ENCODE data around the gene MED9. TPM values are rescaled to one million over a fixed set of nuclear protein-coding genes. Genes with fewer than 3 reads are reported as not detected.
A peak's percentile ranks its signal among the peaks of the same experiment; 100 is the strongest.

MED9 gene
- total RNA-seq, 3 donors from 2014 or later, result 17.9 to 23.1 (median 20.3) TPM

DNA sequence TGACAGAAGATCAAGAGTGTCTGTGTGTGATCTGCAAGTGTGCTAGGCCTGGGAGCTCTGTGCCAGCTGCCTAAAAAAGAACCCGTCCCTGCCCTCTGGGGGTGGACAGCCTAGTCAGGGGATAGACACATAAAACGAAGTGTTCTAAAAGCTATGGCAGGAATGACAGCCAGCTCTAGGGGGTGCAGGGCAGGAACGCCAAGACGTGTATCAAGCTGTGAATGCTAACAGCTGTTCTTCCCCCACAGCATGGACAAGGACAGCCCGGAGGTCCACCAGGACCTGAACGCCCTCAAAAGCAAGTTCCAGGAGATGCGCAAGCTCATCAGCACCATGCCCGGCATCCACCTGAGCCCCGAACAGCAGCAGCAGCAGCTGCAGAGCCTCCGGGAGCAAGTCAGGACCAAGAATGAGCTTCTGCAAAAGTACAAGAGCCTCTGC lies 14.3 kb downstream of the MED9 start:
- ATAC-seq (no peak), DNase-seq (peak in 1 of 3 donors; percentile 13)
- TF ChIP-seq, protein P1, sequence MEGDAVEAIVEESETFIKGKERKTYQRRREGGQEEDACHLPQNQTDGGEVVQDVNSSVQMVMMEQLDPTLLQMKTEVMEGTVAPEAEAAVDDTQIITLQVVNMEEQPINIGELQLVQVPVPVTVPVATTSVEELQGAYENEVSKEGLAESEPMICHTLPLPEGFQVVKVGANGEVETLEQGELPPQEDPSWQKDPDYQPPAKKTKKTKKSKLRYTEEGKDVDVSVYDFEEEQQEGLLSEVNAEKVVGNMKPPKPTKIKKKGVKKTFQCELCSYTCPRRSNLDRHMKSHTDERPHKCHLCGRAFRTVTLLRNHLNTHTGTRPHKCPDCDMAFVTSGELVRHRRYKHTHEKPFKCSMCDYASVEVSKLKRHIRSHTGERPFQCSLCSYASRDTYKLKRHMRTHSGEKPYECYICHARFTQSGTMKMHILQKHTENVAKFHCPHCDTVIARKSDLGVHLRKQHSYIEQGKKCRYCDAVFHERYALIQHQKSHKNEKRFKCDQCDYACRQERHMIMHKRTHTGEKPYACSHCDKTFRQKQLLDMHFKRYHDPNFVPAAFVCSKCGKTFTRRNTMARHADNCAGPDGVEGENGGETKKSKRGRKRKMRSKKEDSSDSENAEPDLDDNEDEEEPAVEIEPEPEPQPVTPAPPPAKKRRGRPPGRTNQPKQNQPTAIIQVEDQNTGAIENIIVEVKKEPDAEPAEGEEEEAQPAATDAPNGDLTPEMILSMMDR (IDR thresholded peaks at IDR 0.05), result no peak
- Histone ChIP-seq H3K4me3 (no peak overlapping the region), H3K4me1 (ENCODE audit: low read depth) (peaks cover 20% of the 10 kb centered on the region), H3K36me3 (ENCODE audit: low read depth) (no peaks in the 10 kb centered on the region), H3K9me3 (no peaks in the 10 kb centered on the region)
- intact Hi-C loops (cut with DNase I, micrococcal nuclease), result no loop called here

DNA sequence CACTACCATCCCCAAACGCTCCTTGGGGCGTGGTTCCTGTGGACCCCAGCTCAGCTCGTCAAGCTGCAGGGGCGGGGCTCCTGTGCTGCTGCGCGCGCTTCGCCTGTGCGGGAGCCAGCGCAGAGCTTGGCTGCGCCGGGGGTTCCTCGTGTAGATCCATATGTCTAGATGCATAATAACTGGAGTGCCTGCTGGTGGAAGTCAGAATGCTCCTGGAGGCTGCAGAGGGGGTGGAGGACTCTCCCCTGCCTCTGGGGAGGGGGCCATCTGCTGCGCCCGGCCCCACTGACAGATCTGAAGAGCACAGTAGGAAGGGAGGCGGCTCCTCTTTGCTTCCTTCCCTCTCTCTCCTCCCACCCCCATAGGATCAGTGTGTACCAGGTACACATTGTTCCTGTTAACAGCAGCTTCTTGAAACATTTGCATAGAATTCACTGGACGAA lies 14.8 kb downstream of the MED9 start:
- Histone ChIP-seq H3K36me3 (ENCODE audit: low read depth) (no peaks in the 10 kb centered on the region), H3K4me3 (no peak overlapping the region), H3K4me1 (ENCODE audit: low read depth) (peaks cover 20% of the 10 kb centered on the region), H3K9me3 (no peaks in the 10 kb centered on the region)
- TF ChIP-seq, protein P1 (IDR thresholded peaks at IDR 0.05), result no peak
- DNase-seq, result peak in 1 of 3 donors; percentile 27
- ATAC-seq, result no peak
- intact Hi-C loops (cut with DNase I, micrococcal nuclease), result no loop called here

DNA sequence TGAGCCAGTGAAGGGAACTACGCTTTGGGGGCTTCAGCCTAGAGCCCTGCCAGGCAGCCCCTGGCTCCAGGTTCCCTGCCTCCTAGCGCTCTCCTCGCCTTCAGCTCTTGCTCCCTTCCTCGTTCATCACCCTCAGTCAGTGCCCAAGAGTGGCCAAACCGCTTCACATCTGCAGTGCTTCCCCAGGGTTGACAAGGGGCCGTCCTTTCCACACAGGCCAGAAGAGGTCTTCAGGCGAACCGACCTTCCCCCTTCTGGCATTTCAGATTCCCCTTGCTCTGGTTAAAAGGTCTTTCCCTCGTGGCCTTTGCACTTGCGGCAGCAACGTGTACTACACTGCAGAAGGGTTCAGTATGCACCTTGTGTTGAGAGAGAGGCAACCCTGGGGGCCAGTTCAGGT lies 15.3 kb downstream of the MED9 start:
- peak in 1 of 3 donors; percentile 14 for DNase-seq
- Histone ChIP-seq H3K4me3 (no peak overlapping the region), H3K36me3 (ENCODE audit: low read depth) (no peaks in the 10 kb centered on the region), H3K9me3 (no peaks in the 10 kb centered on the region), H3K4me1 (ENCODE audit: low read depth) (peaks cover 20% of the 10 kb centered on the region)
- TF ChIP-seq, protein P1 (IDR thresholded peaks at IDR 0.05), result no peak
- no peak for ATAC-seq
- intact Hi-C loops (cut with DNase I, micrococcal nuclease), result no loop called here

DNA sequence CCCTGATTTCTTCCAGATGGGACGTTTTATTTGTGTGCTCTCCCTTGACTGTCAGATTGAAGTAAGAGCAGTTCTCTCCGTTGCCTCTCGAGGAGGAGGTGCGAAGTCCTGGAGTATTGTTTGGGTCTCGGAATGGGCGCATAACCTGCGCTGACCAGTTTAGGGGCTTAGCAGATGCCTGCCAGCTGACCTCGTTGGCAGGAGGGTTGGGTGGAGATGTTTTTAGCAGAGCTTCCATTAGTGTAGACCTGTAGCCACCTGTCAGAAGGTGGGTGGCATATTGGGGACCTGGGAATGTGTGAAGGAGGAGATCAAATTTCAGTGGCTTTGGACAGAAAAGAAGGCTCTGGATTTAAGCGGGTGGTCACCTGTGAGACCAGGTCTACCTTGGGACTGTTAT lies 15.8 kb downstream of the MED9 start:
- Histone ChIP-seq H3K9me3 (no peaks in the 10 kb centered on the region), H3K4me1 (ENCODE audit: low read depth) (peaks cover 20% of the 10 kb centered on the region), H3K4me3 (no peak overlapping the region), H3K36me3 (ENCODE audit: low read depth) (no peaks in the 10 kb centered on the region)
- TF ChIP-seq, protein P1 (IDR thresholded peaks at IDR 0.05), result no peak
- DNase-seq (no peak), ATAC-seq (no peak)
- intact Hi-C loops (cut with DNase I, micrococcal nuclease), result no loop called here

DNA sequence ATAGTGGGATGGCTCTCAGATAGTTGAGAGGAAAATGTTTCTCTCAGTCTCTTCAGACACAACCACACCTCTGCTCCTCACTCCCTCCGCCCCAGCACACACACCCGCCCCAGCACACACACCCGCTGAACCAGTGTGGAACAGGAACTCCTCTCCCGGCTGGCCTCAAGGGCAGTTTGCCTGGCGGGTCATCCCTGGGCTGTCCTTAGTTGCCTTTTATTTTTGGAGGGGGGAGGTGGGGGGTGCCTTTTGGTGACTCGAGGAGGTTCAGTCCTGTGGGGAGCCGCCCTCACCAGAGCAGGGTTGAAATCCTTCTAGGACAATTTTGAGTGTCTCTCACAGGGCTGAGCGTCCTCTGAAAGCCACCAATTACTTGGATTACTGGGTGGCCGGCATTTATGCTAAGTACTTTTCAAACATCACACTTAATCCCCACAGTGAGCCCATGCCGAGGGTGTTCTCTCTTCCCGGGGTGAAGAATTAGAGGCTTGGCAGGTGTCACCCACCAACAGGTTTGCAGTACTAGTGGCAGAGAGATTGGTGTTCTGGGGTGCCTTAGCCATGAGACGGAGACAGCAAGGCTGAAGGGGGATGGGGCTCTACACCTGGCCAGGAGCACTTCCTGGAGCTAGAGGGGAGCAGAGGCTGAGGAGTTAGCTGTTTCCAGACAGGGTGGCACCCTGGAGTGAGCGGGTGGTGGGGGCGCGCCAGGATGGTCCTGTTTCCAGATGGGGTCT lies 16.6 kb downstream of the MED9 start:
- peak in 2 of 3 donors; percentile 68 to 78 for DNase-seq
- peak; percentile 32 for ATAC-seq
- peaks cover 20% of the 10 kb centered on the region for H3K4me1 ChIP-seq (ENCODE audit: low read depth)
- TF ChIP-seq, protein P1 (IDR thresholded peaks at IDR 0.05), result no peak
- intact Hi-C loops (cut with DNase I, micrococcal nuclease), result no loop called here
- no peaks in the 10 kb centered on the region for H3K9me3 ChIP-seq
- H3K36me3 ChIP-seq (ENCODE audit: low read depth), result no peaks in the 10 kb centered on the region
- no peak overlapping the region for H3K4me3 ChIP-seq
